Astrocyte of the cerebellum (primary cell): ENCODE data around the gene FBXW5.

Experiments
- DNase-seq: peaks from one replicate; pipeline ENCODE4 v3.0.0-alpha.2; 2011; ENCODE audit warnings: low read depth
- H3K4me3 ChIP-seq: 2 replicates; pipeline ENCODE4 v1.5.1; 2011; ENCODE audit warnings: mild to moderate bottlenecking, low read depth, low read length, moderate library complexity
- in situ Hi-C: cut with HindIII; loops from 2 replicates; pipeline ENCODE4 v1.10.0; 2017; ENCODE audit warnings: low sequenced_read_pairs
- TF ChIP-seq, protein P1 (sequence below): IDR thresholded peaks from 2 replicates; pipeline ENCODE4 v1.5.1; 2012; ENCODE audit warnings: low read length, low read depth, moderate library complexity, mild to moderate bottlenecking; ENCODE audit errors: missing control alignments

The FBXW5 gene

GRCh38 chr9:136985853-136986252, 41.3 kb upstream of the FBXW5 start:
- H3K4me3 ChIP-seq = no peak overlapping the region
- TF ChIP-seq, protein P1, sequence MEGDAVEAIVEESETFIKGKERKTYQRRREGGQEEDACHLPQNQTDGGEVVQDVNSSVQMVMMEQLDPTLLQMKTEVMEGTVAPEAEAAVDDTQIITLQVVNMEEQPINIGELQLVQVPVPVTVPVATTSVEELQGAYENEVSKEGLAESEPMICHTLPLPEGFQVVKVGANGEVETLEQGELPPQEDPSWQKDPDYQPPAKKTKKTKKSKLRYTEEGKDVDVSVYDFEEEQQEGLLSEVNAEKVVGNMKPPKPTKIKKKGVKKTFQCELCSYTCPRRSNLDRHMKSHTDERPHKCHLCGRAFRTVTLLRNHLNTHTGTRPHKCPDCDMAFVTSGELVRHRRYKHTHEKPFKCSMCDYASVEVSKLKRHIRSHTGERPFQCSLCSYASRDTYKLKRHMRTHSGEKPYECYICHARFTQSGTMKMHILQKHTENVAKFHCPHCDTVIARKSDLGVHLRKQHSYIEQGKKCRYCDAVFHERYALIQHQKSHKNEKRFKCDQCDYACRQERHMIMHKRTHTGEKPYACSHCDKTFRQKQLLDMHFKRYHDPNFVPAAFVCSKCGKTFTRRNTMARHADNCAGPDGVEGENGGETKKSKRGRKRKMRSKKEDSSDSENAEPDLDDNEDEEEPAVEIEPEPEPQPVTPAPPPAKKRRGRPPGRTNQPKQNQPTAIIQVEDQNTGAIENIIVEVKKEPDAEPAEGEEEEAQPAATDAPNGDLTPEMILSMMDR = no peak
- DNase-seq = no peak
- in situ Hi-C loops = no loop called here

DNA sequence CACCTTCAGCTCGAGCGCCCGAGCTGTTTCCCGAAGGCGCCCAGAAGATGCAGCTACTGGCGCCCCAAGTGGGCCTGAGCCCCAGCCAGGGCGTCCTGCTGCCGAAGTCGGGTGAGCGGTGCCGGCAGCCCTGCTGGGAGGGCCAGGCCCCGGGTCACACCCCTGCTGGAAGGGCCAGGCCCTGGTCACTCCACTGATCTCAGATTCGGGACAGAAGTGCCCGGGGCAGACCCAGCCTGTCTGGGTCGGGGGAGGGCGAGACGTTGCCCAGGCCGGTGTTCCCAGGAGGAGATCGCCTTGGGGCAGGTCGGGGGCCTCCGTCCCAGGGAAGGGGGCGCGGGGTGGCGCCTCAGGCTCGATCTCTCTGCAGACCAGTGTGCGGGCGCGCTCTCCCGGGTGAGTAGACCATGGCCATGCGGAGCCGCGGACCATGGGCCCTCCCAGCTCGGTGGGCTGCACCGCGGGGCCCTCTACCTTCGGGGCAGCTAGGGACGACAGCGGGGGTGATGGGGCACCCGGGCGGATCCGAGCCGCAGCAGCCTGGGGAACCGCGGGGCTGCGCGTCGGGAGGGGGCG, 40.6 kb upstream of the FBXW5 start:
- TF ChIP-seq, protein P1 = no peak
- in situ Hi-C loops = no loop called here
- no peak overlapping the region for H3K4me3 ChIP-seq

GRCh38 chr9:136984464-136985026, 40.0 kb upstream of the FBXW5 start:
- in situ Hi-C loops = no loop called here
- DNase-seq = no peak

More for the DNA sequence above, 40.6 kb upstream of the FBXW5 start:
- DNase-seq = no peak

GRCh38 chr9:136983656-136984314, 39.2 kb upstream of the FBXW5 start:
- H3K4me3 ChIP-seq = no peak overlapping the region
- TF ChIP-seq, protein P1 = no peak
- in situ Hi-C loops = no loop called here
- DNase-seq = no peak

More at GRCh38 chr9:136984464-136985026, 40.0 kb upstream of the FBXW5 start:
- H3K4me3 ChIP-seq = no peak overlapping the region
- TF ChIP-seq, protein P1 = no peak

GRCh38 chr9:136983167-136983566, 38.6 kb upstream of the FBXW5 start:
- TF ChIP-seq, protein P1 = no peak
- in situ Hi-C loops = no loop called here
- H3K4me3 ChIP-seq = no peak overlapping the region
- no peak for DNase-seq

DNA sequence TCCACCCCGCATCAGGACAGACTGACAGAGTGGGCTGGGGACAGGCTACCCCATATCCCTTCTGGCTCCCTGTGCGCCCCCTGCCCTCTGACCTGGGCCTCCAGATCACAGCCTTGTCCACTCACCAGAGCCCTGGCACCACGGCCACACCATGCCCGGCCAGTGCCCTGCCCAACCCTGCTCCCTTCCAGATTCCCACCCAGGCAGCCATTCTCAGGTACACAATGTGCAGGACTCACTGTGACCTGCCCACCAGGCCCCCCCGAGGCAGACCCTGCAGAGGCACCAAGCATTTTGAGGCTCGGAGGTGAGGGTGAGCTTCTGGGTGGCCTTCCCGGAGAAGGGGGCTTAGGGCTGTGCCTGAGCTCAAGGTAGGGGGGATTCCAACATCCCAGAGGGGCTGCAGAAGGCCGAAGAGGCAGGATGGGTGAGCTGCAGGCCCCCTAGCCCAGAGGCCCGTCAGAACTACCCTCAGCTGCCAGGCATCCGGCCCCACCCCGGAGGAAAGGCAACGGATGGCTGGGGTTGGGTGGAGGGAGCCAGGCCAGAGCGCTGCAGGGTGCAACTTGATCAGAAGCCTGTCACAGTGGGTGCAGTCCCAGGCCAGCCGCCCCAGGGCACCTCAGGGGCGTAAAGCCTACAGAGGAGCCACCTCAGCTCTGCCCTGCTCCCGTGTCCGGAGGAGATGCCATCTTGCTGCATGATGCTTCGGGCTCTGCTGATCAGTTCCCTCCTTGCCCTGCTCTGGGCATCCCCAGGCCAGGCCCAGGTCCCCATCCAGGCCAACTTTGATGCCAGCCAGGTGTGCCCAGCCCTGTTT, 37.9 kb upstream of the FBXW5 start, which contains the start of gene LCNL1:
Gene LCNL1, plus strand, starts transcription at position 762 of the 820 bp plus-strand sequence. CDS start 594 bp downstream, outside the sequence.
- in situ Hi-C loops = no loop called here
- DNase-seq = no peak
- H3K4me3 ChIP-seq = no peak within 1 kb of the TSS
- TF ChIP-seq, protein P1 = no peak
